Stimulated activated memory B cell treated with anti-CD40 and anti-IgM and Interleukin-4, amounts not matched to agents 10 μg/mL and 1 μg/mL and 100 μg/mL, for 72 hours (primary cell): ENCODE data around the gene KLHL3.

Experiments
- ATAC-seq: fragments of 150-1000 bp; cut with Tn5 transposase; 2 replicates; pipeline ENCODE4 v1.10.0; 2021
- H3K27ac Mint-ChIP-seq: one replicate; pipeline ENCODE4 v1.8.0; 2022; ENCODE audit warnings: mild to moderate bottlenecking, mixed read lengths
- H3K27me3 Mint-ChIP-seq: one replicate; pipeline ENCODE4 v1.8.0; 2022; ENCODE audit warnings: mixed read lengths
- H3K36me3 Mint-ChIP-seq: one replicate; pipeline ENCODE4 v1.8.0; 2022; ENCODE audit warnings: mixed read lengths
- H3K4me1 Mint-ChIP-seq: one replicate; pipeline ENCODE4 v1.8.0; 2022; ENCODE audit warnings: mixed read lengths
- H3K4me3 Mint-ChIP-seq: one replicate; pipeline ENCODE4 v1.8.0; 2022; ENCODE audit warnings: mild to moderate bottlenecking, moderate library complexity, mixed read lengths
- H3K9me3 Mint-ChIP-seq: one replicate; pipeline ENCODE4 v1.8.0; 2022; ENCODE audit warnings: mixed read lengths

KLHL3 gene

DNA sequence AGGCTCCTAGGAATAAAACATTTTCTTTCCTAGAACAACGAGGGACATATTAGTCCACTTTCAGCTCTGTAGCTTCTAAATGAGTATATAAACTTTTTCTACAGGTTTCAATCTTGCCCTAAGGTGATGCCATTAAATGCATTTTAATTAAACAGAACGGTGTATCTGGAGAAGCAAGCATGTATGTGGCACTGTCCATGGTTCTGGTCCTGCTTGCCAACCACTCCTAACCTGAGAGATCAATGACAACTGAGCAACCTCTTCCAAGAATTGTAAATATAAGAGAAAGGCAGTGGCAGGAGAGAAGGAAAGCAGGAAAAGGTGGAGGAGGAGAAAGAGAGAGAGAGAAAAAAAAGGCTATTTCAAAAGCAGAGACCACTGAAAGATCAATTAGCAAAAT, 141.2 kb downstream of the KLHL3 start:
- H3K4me1 Mint-ChIP-seq = no peaks in the 10 kb centered on the region
- H3K4me3 Mint-ChIP-seq = no peak overlapping the region
- no peak for ATAC-seq
- peaks cover 6% of the 10 kb centered on the region for H3K9me3 Mint-ChIP-seq
- peaks cover 37% of the 10 kb centered on the region for H3K27me3 Mint-ChIP-seq
- H3K27ac Mint-ChIP-seq = no peak overlapping the region
- no peaks in the 10 kb centered on the region for H3K36me3 Mint-ChIP-seq

DNA sequence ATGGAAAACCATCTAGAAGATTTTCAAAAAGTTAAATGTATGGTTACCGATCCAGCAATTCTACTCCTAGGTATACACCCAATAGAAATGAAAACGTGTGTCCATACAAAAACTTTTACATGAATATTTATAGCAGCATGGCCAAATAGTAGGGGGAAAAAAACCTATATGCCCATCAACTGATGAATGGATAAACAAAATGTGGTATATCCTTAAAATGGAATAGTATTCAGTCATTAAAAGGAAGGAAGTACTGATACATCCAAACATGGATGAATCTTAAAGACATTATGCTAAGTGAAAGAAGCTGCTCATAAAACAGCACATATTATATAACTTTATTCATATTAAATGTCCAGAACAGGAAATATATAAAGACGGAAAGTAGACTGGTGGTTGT, 143.6 kb downstream of the KLHL3 start:
- Mint-ChIP-seq H3K36me3 (no peaks in the 10 kb centered on the region), H3K4me1 (peaks cover 6% of the 10 kb centered on the region), H3K27me3 (peaks cover 29% of the 10 kb centered on the region), H3K4me3 (no peak overlapping the region), H3K27ac (no peak overlapping the region), H3K9me3 (peaks cover 6% of the 10 kb centered on the region)
- ATAC-seq = no peak

DNA sequence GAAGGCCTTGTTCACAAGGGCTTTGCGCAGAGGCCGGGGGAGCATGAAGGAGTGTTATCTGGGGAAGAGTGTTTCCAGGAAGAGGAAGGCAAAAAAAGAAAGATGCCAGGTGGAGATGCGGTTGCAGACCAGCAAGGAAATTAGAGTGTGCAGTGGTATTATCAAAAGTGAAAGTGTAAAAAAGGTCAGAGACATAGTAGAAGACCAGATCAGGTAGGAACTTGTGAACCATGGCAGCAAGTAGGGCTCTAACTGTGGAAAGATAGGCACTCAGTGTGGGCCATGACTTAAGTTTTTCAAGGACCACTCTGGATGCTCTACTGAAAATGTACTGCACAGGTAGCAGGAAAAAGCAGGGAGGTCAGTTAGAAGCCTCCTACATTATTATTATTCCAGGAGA, 146.7 kb downstream of the KLHL3 start:
- no peak overlapping the region for H3K27ac Mint-ChIP-seq
- no peak for ATAC-seq
- H3K27me3 Mint-ChIP-seq = peaks cover 30% of the 10 kb centered on the region
- H3K4me3 Mint-ChIP-seq = no peak overlapping the region
- no peaks in the 10 kb centered on the region for H3K36me3 Mint-ChIP-seq
- peaks cover 9% of the 10 kb centered on the region for H3K9me3 Mint-ChIP-seq
- peaks cover 6% of the 10 kb centered on the region for H3K4me1 Mint-ChIP-seq

DNA sequence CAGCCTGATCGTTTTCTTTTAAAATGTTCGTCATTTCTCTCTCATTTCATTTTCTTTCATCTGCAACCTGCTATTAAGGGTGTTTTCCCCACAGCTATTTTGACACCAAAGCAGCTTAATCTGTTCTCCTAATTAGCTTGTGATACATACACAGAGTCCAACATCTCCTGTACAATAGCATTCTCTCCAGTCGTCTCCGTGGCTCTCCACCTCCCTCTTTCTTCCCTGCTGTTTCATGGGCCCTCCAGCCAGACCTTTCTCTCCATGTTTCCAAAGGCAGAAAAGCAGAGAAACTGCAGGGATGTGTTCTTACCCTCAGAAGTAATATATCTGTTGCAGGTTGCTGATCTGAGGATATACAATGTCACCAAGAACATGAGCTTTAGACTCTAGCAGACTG, 148.0 kb downstream of the KLHL3 start:
- Mint-ChIP-seq H3K9me3 (peaks cover 9% of the 10 kb centered on the region), H3K27me3 (peaks cover 30% of the 10 kb centered on the region), H3K27ac (no peak overlapping the region), H3K4me1 (peaks cover 6% of the 10 kb centered on the region), H3K4me3 (no peak overlapping the region), H3K36me3 (no peaks in the 10 kb centered on the region)
- no peak for ATAC-seq

DNA sequence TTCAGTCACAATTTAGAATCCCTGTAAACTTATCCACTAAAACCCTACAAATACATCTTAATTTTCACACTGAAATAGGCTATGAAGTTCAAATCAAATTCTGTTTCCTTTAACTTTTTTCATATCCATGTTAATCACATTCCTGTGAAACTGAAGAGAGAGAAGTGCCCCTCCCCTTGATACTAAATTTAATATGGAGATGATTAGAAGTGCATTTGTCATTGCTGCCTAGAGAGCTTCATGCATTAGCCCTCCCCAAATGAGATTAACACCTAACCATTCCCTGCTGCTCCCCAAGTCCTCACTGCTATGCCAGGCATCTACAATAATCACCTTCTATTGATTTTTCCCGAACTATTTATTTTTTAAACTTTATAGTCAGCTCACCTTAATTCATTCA, 151.6 kb downstream of the KLHL3 start:
- no peak overlapping the region for H3K4me3 Mint-ChIP-seq
- H3K4me1 Mint-ChIP-seq = peaks cover 5% of the 10 kb centered on the region
- peaks cover 3% of the 10 kb centered on the region for H3K9me3 Mint-ChIP-seq
- H3K27me3 Mint-ChIP-seq = peaks cover 37% of the 10 kb centered on the region
- no peak for ATAC-seq
- no peaks in the 10 kb centered on the region for H3K36me3 Mint-ChIP-seq
- H3K27ac Mint-ChIP-seq = no peak overlapping the region

DNA sequence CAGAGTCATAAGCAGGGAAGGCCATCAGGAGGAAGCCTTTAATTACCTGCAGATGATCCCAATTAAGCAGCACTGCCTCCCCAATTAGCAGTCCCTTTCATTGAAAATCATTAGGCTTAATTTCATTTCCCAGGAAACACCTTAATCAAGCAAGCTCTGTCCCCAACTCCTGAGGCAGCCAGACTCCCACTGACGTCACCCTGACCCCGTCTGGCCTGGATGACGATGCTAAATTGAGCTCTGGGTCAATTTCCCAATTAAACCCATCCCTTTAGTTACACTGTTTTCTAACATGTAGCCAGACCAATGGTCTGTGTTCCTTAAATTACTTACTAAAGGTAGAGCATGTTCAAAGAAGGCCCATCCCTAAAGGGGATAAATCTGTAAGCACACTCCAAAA, 152.8 kb downstream of the KLHL3 start:
- ATAC-seq = no peak
- H3K27me3 Mint-ChIP-seq = peaks cover 35% of the 10 kb centered on the region

DNA sequence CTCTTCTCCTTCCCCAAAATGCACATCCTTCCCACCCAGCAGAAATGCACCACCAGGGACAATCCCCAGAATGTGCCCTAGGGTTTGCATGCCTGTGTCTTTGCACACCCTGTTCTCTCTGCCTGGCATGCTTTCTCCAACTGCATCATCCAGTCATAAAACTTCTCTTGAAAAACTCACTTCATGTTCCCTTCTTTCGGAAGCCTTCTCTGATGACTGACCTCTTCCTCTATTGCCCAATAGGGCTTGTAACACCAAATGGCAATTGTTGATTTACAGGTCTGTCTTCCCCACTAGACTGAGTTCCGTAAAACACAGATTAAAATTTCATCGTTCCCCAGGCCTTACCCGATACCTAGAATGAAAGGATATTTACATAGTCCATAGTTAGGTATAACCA, 153.7 kb downstream of the KLHL3 start:
- H3K36me3 Mint-ChIP-seq = no peaks in the 10 kb centered on the region

More for the DNA sequence above, 152.8 kb downstream of the KLHL3 start:
- Mint-ChIP-seq H3K4me3 (no peak overlapping the region), H3K36me3 (no peaks in the 10 kb centered on the region), H3K27ac (no peak overlapping the region), H3K9me3 (peaks cover 3% of the 10 kb centered on the region), H3K4me1 (no peaks in the 10 kb centered on the region)

DNA sequence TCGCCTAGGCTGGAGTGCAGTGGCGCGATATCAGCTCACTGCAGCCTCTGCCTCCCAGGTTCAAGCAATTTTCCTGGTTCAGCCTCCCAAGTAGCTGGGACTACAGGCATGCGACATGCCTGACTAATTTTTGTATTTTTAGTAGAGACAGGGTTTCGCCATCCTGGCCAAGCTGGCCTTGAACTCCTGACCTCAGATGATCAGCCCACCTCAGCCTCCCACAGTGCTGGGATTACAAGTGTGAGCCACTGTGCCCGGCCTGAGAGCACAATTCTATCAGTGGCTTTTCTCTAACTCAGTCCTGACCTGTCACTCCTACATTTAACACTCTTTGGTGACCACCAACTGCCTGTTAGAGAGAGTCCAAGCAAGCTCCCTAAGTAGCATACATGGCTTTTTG, 154.1 kb downstream of the KLHL3 start:
- Mint-ChIP-seq H3K9me3 (no peaks in the 10 kb centered on the region), H3K36me3 (no peaks in the 10 kb centered on the region), H3K4me3 (no peak overlapping the region), H3K27me3 (peaks cover 21% of the 10 kb centered on the region), H3K4me1 (no peaks in the 10 kb centered on the region), H3K27ac (no peak overlapping the region)
- no peak for ATAC-seq

More for the DNA sequence above, 153.7 kb downstream of the KLHL3 start:
- Mint-ChIP-seq H3K27me3 (peaks cover 26% of the 10 kb centered on the region), H3K9me3 (peaks cover 3% of the 10 kb centered on the region), H3K27ac (no peak overlapping the region), H3K4me1 (no peaks in the 10 kb centered on the region), H3K4me3 (no peak overlapping the region)
- no peak for ATAC-seq

DNA sequence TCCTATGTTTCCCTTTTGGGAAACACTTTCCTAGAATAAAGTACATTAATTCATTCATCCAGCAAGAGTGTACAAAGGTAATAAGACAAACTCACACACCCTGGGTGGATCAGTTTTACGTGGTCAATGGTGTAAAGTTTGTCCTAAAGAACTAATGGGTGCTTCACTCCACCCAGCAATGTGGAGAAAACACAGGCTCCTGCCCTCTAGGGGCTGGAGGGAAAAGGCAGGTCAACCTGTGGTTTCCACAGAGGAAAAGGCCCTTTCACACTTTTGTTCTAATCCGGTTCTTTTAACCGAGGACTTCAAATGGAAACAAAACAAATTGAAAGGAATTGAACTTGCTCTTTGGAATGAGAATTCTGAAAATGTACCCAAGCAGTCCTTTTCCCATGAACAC, 155.9 kb downstream of the KLHL3 start:
- Mint-ChIP-seq H3K27ac (no peak overlapping the region), H3K4me3 (no peak overlapping the region), H3K4me1 (no peaks in the 10 kb centered on the region), H3K27me3 (peaks cover 18% of the 10 kb centered on the region), H3K9me3 (peaks cover 3% of the 10 kb centered on the region), H3K36me3 (no peaks in the 10 kb centered on the region)
- ATAC-seq = no peak

DNA sequence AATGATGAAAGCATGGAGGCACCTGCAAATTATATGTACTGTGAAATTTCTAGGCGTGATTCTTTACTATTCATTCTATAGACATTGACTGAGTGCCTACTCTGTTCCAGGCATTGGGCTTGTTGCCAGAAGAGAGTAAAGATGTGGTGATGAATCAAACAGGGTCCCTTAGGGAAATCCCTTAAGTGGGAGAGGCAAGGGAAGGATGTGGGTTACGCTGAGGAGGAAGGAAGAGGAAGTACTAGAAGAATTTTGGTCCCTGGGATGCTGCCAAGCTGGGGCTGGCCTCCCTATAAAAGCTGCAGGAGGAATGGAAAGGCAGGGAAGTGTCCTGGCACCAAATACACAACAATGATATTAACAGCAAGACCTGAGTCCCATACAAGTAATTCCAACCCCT, 160.0 kb downstream of the KLHL3 start:
- H3K9me3 Mint-ChIP-seq = peaks cover 3% of the 10 kb centered on the region
- ATAC-seq = no peak
- H3K27me3 Mint-ChIP-seq = peaks cover 32% of the 10 kb centered on the region
- no peaks in the 10 kb centered on the region for H3K4me1 Mint-ChIP-seq
- no peak overlapping the region for H3K27ac Mint-ChIP-seq
- H3K4me3 Mint-ChIP-seq = no peak overlapping the region
- no peaks in the 10 kb centered on the region for H3K36me3 Mint-ChIP-seq

DNA sequence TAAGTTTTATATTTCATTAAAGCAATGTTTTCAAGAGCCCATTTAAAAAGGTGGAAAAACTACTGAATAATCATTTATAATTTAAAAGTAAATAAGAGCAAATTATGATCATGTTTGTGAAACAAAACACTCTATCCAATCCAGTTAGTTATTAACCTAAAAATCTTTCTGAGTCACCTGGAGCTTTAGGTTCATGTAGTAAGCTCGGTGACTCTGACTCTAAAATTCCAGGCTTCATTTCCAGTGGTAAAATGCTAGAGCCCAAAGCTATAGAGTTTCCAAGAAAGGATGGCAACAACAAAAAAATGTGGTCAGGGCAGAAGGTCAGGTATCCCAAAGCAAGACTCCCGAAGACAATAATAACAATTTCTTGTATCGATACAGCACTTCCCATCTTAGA, 160.7 kb downstream of the KLHL3 start:
- no peaks in the 10 kb centered on the region for H3K36me3 Mint-ChIP-seq
- no peak for ATAC-seq
- H3K9me3 Mint-ChIP-seq = peaks cover 3% of the 10 kb centered on the region
- peaks cover 38% of the 10 kb centered on the region for H3K27me3 Mint-ChIP-seq
- H3K4me3 Mint-ChIP-seq = no peak overlapping the region
- no peaks in the 10 kb centered on the region for H3K4me1 Mint-ChIP-seq
- H3K27ac Mint-ChIP-seq = no peak overlapping the region

DNA sequence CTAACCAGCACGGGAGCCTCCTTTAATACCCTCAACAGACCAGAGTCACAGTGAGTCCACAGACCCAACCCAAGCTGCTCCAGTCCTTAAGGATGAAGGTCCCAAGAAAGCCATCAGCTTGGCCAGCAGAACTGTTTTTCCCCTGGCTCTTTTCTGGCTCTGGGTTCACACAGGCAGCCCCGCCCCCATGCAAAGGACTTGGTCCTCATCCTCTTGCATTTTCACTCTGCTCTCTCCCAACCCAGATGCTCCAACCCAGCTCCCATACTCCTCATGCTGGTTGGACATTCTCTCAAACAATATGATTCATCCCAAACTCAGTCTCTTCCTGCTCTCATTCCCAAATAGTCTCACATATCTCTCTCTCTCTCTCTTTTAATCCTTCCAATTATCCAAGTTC, 162.5 kb downstream of the KLHL3 start:
- Mint-ChIP-seq H3K36me3 (no peaks in the 10 kb centered on the region), H3K9me3 (peaks cover 3% of the 10 kb centered on the region), H3K27ac (no peak overlapping the region), H3K4me3 (no peak overlapping the region), H3K27me3 (peaks cover 42% of the 10 kb centered on the region), H3K4me1 (no peaks in the 10 kb centered on the region)
- ATAC-seq = no peak

DNA sequence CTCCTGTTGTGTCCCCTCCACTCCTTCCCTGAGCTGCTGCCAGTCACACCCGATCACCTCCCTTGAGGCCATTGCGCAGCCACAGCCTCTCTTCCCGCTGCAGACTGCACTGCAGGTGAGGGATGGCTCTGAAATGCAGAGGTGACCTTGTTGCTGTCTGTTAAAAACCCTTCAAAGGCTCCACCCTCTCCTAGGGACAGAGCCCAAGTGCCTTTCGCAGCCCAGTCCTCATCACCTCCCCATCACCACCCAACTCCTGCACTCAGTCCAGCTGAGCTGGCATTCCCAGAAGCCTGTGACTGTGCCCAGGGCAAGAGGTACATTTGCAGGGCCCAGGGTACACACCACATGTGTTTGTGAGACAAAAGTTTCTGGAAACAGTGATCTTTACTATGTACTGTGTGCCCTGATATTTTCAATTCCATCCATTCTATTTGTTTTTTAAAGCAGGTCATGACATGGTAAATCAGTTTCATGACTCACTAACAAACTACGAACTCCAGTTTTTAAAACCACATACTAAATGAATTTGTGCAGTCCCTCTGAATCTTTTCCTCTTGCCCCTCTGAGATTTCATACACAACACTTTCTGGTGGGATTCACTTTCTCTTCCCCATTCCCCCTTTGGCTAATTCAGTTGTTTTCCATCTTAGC, 163.7 kb downstream of the KLHL3 start:
- ATAC-seq = no peak
- no peak overlapping the region for H3K4me3 Mint-ChIP-seq
- peaks cover 3% of the 10 kb centered on the region for H3K9me3 Mint-ChIP-seq
- H3K27me3 Mint-ChIP-seq = peaks cover 42% of the 10 kb centered on the region
- H3K27ac Mint-ChIP-seq = no peak overlapping the region
- no peaks in the 10 kb centered on the region for H3K36me3 Mint-ChIP-seq
- no peaks in the 10 kb centered on the region for H3K4me1 Mint-ChIP-seq

DNA sequence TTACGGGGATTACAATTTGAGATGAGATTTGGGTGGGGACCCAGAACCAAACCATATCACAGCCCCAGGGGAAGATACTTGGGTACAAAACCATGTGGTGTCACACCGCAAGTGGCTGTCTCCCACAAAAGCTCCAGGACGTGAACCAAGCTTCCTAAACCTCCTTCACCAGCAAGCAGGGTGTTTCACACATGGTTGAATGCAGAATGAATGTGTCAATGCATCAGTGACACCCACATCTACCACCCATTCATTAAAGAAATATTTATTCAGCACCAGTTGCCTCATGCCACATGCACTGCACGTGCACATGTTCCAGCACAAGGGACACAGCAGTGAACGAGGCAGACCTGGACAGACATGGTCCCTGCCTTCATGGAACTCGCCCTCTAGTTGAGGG, 165.8 kb downstream of the KLHL3 start:
- Mint-ChIP-seq H3K9me3 (no peaks in the 10 kb centered on the region), H3K27ac (no peak overlapping the region), H3K4me1 (no peaks in the 10 kb centered on the region), H3K4me3 (no peak overlapping the region), H3K36me3 (no peaks in the 10 kb centered on the region), H3K27me3 (peaks cover 59% of the 10 kb centered on the region)
- no peak for ATAC-seq
